Activated naive CD8-positive, alpha-beta T cell treated with anti-CD3 and anti-CD28 coated beads, Interleukin-2, amount 10 ng/mL, durations not matched to agents 7 days and 5 days (primary cell): ENCODE measurements around the gene SEMA5A. TPM values are rescaled to one million over a fixed set of nuclear protein-coding genes. Genes with fewer than 3 reads are reported as not detected.

Source experiments
- ATAC-seq: fragments of 150-1000 bp; cut with Tn5 transposase; one replicate; pipeline ENCODE4 v1.10.0; 2021; ENCODE audit warnings: low read depth, moderate library complexity
- POLR2A ChIA-PET: fragments of 350-600 bp; sonication (Branson Sonifier 250); formaldehyde crosslinking; loops from one replicate; lab custom pipeline; 2021; ENCODE audit warnings: antibody characterized with exemption; lab: Charles Lee
- DNase-seq: peaks from one replicate; pipeline ENCODE4 v3.0.0; 2021
- H3K27ac Mint-ChIP-seq: one replicate; pipeline ENCODE4 v1.8.0; 2022; ENCODE audit warnings: mild to moderate bottlenecking, mixed read lengths
- H3K27me3 Mint-ChIP-seq: one replicate; pipeline ENCODE4 v1.8.0; 2022; ENCODE audit warnings: mild to moderate bottlenecking, moderate library complexity, mixed read lengths
- H3K36me3 Mint-ChIP-seq: one replicate; pipeline ENCODE4 v1.8.0; 2021; ENCODE audit warnings: mild to moderate bottlenecking, mixed read lengths
- H3K4me1 Mint-ChIP-seq: one replicate; pipeline ENCODE4 v1.8.0; 2021; ENCODE audit warnings: mixed read lengths
- H3K4me3 Mint-ChIP-seq: one replicate; pipeline ENCODE4 v1.8.0; 2022; ENCODE audit warnings: mild to moderate bottlenecking, moderate library complexity, mixed read lengths
- H3K9me3 Mint-ChIP-seq: one replicate; pipeline ENCODE4 v1.8.0; 2021; ENCODE audit warnings: mixed read lengths
- total RNA-seq, 2 experiments: library from RNA; stranded (reverse); gene quantifications; one replicate each; pipeline ENCODE4 v1.2.3, GENCODE V29; 2021

SEMA5A gene
- total RNA-seq, 2 experiments from 2014 or later: 0.03 to 0.14 TPM

DNA sequence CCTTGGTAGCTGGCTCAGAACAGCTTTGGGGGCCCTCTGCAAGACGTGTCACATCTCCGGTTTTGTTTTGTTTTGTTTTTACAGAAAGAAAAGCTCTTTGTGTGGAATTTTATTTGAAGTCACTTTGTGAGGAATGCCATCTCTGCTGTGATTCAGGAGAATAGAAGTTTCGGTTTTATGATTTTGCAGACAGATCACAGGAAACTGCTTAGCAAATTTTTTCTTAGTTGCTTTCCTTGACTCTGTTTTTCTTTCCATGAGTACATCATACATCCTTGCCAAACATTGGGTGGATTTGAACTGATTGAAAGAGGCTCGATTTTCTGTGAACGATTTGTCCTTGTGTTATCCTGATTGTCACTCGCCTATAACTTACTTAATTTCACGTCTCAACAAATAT, 5.1 kb downstream of the SEMA5A start:
- H3K4me3 Mint-ChIP-seq: no peak overlapping the region
- POLR2A ChIA-PET: no interaction called here

DNA sequence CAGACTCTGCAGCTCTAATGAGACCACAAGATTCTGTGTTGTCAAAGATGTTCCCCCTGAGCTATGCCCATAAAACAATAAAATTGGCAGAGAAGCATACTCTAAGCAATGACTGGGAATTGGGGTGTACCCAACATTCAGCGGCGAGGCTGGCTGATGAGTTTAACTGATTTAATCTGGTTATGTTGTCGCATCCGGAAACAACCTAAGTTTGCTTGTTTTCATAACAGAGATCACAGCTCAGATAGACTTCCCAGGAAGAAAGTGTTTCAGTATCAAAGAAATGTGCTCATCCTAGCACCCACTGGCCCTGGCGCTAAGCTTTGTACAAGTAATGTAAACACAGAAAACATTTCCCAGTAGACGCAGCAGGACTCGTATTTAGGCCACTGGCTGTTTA, 7.4 kb downstream of the SEMA5A start:
- DNase-seq (no peak), ATAC-seq (no peak)
- POLR2A ChIA-PET: no interaction called here
- Mint-ChIP-seq H3K9me3 (no peaks in the 10 kb centered on the region), H3K27me3 (peaks cover 3% of the 10 kb centered on the region), H3K4me3 (no peak overlapping the region), H3K27ac (no peak overlapping the region), H3K36me3 (no peaks in the 10 kb centered on the region), H3K4me1 (no peaks in the 10 kb centered on the region)

More for the DNA sequence above, 5.1 kb downstream of the SEMA5A start:
- no peaks in the 10 kb centered on the region for H3K4me1 Mint-ChIP-seq
- ATAC-seq: no peak
- H3K27ac Mint-ChIP-seq: no peak overlapping the region
- peaks cover 16% of the 10 kb centered on the region for H3K27me3 Mint-ChIP-seq
- H3K36me3 Mint-ChIP-seq: no peaks in the 10 kb centered on the region
- DNase-seq: no peak
- H3K9me3 Mint-ChIP-seq: no peaks in the 10 kb centered on the region

DNA sequence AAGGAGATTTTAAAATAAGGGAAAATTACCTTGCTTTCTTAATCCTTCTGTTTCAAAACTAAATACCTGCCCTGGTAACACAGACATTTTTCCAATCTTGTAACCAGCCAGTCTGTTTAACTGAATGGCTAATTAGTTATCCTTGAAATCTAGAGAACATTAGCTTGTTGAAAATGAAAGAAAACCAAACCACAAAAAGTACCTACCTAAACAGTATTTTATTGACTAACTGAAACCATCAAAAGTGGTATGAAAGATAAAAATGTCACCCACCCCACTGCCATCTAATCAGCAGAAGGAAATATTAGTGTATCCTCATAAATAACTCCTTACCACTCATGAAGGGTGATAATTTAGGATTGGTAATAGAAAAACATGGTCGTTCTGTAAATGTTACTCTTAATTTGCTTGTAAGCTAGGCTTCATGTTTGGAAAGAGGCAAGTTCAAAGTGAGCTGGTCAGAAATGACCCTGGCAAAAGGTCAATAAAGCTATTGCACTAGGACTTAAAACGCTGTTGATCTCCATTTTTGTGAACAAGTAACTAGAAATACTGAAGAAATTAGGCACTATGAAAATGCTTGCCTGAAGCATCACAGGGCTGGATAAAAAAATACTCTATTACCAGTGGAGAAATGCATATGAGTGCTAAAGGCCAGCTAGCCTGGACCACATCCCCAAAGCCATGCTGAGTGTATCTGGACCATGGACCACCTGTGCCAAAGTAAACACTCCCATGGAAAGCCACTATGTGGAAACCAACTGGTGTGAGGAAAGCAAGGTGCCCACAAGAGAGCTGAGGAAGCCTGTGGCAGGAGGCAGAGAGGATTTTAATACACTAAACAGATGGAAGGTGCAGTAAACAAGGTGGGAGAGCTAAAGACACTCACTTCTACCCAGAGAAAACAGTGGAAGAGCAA, 8.4 kb downstream of the SEMA5A start:
- H3K27me3 Mint-ChIP-seq: no peaks in the 10 kb centered on the region
- H3K4me3 Mint-ChIP-seq: no peak overlapping the region
- no peaks in the 10 kb centered on the region for H3K4me1 Mint-ChIP-seq
- no peaks in the 10 kb centered on the region for H3K36me3 Mint-ChIP-seq
- ATAC-seq (no peak), DNase-seq (no peak)
- POLR2A ChIA-PET: no interaction called here
- no peaks in the 10 kb centered on the region for H3K9me3 Mint-ChIP-seq
- H3K27ac Mint-ChIP-seq: no peak overlapping the region

DNA sequence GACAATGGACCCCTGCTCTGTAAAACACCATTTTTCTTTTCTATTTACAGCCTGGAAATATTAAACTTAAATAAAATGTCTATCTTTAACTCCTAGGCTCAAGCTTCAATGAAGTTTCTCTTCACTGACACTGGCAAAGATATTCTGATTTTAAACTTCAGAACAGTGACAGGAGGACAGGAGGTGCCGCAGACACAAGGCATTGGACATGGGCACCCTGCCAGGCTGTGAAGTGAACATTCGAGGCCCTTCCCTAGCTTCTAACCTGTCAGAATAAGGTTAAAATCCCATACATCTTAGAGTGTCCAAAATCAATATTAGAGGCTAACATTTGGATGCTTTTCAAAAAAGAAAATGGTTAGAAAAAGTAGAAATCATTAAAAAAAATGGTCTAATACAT, 9.2 kb downstream of the SEMA5A start:
- no peaks in the 10 kb centered on the region for H3K9me3 Mint-ChIP-seq
- no peak overlapping the region for H3K4me3 Mint-ChIP-seq
- no peak overlapping the region for H3K27ac Mint-ChIP-seq
- no peak for ATAC-seq
- POLR2A ChIA-PET: no interaction called here
- no peaks in the 10 kb centered on the region for H3K4me1 Mint-ChIP-seq
- no peak for DNase-seq
- H3K27me3 Mint-ChIP-seq: no peaks in the 10 kb centered on the region
- H3K36me3 Mint-ChIP-seq: no peaks in the 10 kb centered on the region

DNA sequence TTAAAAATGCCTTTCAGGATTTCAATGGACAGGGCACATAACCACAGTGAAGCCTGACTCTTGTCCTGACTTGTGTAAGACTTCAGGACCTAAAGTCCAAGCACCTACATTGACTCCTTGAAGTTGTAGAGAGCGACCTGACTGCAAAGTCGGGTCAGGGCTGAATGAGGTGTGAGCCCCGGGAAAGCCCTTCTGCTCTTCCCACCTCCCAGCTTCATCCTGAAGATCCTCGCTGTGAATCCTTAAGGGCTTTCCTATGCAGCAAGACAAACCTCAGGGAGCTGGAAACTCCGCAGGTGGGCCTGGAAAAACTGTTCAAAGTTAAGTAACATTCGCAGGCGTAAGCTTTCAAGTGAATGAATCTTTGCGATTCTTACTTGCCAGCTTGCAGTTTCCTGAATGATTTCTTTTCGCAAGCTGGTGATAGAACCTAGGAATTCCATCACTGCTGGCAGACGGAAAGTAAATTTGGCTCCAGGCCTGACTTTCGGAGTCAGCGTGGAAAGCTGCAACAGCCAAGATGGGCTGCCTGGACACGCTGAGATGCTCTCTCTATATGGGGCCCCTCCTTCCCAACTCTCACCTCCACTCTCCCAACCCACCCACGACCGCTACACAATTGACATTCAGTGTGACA, 10.9 kb downstream of the SEMA5A start:
- Mint-ChIP-seq H3K4me3 (no peak overlapping the region), H3K4me1 (no peaks in the 10 kb centered on the region), H3K36me3 (no peaks in the 10 kb centered on the region), H3K27me3 (no peaks in the 10 kb centered on the region), H3K27ac (no peak overlapping the region), H3K9me3 (no peaks in the 10 kb centered on the region)
- DNase-seq (no peak), ATAC-seq (no peak)
- POLR2A ChIA-PET: no interaction called here

DNA sequence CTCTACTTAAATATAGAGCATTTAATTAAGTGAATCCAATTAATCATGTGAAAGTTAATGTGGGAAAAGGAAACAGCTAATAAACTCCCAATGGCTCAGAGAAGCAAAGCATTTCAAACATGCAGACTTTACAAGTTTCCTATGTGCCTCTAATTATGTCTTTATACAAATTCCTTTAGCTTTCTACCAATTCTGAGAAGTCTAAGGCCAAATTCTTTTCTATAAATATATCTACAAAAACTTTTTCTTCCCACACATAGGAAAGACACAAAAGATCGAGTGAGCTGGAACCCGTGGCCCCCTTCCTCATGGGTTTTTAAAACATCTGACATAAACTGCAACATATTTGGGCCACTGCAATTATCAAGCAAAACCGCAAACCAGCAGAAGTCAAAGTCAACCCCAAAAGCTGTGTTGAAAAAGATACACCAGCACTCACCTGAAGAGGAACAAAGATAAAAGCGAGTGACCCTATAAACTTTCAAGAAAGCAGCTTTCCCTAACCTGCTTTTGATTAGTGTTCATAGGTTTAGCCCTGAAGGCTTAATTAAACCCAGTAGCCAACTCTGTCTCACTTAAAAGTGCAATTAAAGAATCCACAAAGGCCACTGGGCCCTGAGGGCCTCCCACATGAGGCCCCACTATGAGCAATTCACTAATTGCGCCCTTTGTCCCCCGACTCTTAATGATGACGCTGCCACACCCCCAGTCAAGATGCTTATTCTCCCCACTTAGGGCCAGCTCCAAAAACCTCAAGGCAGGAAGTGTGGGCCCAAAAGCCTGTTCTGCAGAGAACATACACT, 12.1 kb downstream of the SEMA5A start:
- no peaks in the 10 kb centered on the region for H3K36me3 Mint-ChIP-seq
- DNase-seq (no peak), ATAC-seq (no peak)
- no peaks in the 10 kb centered on the region for H3K9me3 Mint-ChIP-seq
- no peaks in the 10 kb centered on the region for H3K27me3 Mint-ChIP-seq
- no peak overlapping the region for H3K27ac Mint-ChIP-seq
- POLR2A ChIA-PET: no interaction called here
- no peak overlapping the region for H3K4me3 Mint-ChIP-seq
- H3K4me1 Mint-ChIP-seq: no peaks in the 10 kb centered on the region

DNA sequence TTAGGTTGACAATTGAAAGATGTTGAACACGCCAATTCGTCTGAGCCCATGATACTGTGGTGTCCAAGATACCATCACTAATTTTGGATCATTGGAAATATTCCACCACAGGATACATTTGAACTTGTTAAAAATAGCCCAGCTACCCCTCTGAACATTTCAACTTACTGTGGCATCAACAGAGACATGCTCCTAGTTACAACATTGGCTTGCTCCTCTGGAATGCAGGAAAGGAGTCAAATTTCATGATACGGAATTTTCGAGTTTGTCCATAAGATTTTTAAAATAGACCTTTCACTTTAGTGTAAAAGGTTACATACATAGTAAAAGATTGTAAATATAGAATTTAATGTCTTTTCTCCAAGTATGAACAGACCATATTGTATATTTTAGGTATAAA, 12.8 kb downstream of the SEMA5A start:
- no peaks in the 10 kb centered on the region for H3K36me3 Mint-ChIP-seq
- H3K27me3 Mint-ChIP-seq: no peaks in the 10 kb centered on the region
- no peaks in the 10 kb centered on the region for H3K9me3 Mint-ChIP-seq
- DNase-seq (no peak), ATAC-seq (no peak)
- H3K4me3 Mint-ChIP-seq: no peak overlapping the region
- no peaks in the 10 kb centered on the region for H3K4me1 Mint-ChIP-seq
- H3K27ac Mint-ChIP-seq: no peak overlapping the region
- POLR2A ChIA-PET: no interaction called here

DNA sequence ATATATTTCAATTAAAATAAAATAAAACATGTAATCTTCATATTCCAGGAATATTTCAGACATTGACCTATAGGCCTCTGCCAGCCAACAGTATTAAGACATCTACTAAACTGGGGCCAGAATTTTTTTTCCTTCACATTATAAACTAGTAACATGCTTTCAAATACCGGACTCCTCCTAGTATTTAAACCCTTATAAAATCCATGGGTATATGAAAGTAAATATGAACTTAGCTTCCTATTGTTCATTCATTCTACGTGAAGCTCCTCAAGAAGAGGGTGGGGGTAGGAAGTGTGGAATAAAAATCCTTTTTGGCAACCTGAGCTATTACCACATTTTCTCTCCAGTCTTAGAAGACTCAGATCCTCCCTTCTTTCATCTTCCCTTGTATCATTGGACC, 16.4 kb downstream of the SEMA5A start:
- Mint-ChIP-seq H3K36me3 (no peaks in the 10 kb centered on the region), H3K4me3 (no peak overlapping the region), H3K4me1 (no peaks in the 10 kb centered on the region), H3K9me3 (no peaks in the 10 kb centered on the region), H3K27me3 (no peaks in the 10 kb centered on the region), H3K27ac (no peak overlapping the region)
- DNase-seq (no peak), ATAC-seq (no peak)
- POLR2A ChIA-PET: no interaction called here

DNA sequence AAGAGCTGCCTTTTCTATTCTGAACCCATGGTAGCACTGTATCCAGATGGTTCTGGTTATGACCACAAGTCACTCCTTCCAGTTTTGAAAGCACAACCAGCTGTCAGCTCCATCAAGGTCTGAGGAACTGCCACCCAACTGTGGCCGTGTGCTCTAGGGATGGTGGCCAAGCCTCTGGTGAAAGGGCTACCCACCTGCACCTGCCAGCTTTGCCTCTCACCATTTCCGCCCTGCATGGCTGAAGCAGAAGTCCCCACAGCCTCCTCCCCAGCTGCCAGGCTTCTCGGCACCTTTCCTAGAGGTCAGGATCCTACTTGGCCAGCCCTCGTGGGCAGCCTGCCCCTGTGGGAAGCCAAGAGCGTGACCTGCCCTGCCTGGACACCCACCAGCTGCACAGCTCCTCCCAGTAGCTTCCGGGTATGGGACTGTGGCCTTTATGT, 16.8 kb downstream of the SEMA5A start:
- DNase-seq (no peak), ATAC-seq (no peak)
- POLR2A ChIA-PET: no interaction called here
- no peaks in the 10 kb centered on the region for H3K27me3 Mint-ChIP-seq
- no peaks in the 10 kb centered on the region for H3K9me3 Mint-ChIP-seq
- H3K36me3 Mint-ChIP-seq: no peaks in the 10 kb centered on the region
- H3K27ac Mint-ChIP-seq: no peak overlapping the region
- no peaks in the 10 kb centered on the region for H3K4me1 Mint-ChIP-seq
- H3K4me3 Mint-ChIP-seq: no peak overlapping the region

DNA sequence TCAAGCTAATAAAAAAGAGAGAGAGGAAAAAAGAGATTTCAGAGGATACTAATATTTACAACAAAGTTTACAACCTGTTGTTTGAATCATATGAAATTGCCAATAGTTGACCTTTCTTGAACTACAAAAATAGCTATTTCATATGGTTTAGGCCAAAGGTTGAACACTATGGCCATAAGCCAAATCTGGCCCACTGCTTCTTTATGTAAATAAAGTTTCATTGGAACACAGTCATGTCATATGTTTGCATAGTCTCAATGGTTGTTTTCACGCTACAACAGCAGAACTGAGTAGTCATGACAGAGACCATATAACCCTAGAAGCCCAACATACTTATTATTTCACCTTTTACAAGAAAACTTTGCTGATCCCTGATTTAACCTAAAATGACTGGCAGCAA, 20.9 kb downstream of the SEMA5A start:
- ATAC-seq (no peak), DNase-seq (no peak)
- Mint-ChIP-seq H3K27ac (no peak overlapping the region), H3K4me3 (no peak overlapping the region), H3K4me1 (no peaks in the 10 kb centered on the region), H3K27me3 (no peaks in the 10 kb centered on the region), H3K9me3 (peaks cover 1% of the 10 kb centered on the region), H3K36me3 (no peaks in the 10 kb centered on the region)
- POLR2A ChIA-PET: no interaction called here

DNA sequence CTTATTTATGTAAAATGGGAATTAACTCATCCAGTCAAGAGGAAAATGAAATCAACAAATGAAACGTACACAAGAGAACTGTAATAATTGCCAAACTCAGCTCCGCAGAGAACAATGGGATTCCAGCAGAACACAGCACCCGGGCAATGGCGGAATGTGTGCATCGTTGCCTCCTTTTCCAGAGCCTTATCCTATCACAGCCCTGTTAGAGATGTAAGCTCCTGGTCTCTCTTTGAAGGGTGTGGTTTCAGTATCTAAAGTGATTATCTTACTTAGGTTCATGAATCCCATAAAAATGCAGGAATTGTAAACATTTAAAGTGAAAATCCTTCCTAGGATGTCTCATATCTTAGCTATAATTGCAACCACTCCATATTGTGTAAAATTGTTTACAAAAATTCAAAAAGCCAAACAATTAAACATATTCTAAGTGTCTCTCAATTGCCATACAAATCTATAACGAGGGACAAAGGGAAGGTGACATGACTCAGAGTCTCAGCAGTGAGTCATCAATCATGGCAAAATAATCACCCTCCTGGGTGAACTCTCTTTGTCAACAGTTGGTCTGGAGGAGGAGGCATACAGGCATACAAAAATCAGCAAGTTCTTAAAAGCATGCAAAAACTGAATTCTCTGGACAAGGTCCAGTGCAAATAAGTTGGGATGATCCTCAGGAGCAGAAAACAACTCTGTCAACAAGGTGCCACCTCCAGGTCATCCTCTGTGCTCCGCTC, 22.6 kb downstream of the SEMA5A start:
- Mint-ChIP-seq H3K27ac (no peak overlapping the region), H3K4me1 (no peaks in the 10 kb centered on the region), H3K27me3 (no peaks in the 10 kb centered on the region), H3K36me3 (no peaks in the 10 kb centered on the region), H3K4me3 (no peak overlapping the region), H3K9me3 (peaks cover 1% of the 10 kb centered on the region)
- no peak for DNase-seq
- POLR2A ChIA-PET: no interaction called here
- no peak for ATAC-seq

DNA sequence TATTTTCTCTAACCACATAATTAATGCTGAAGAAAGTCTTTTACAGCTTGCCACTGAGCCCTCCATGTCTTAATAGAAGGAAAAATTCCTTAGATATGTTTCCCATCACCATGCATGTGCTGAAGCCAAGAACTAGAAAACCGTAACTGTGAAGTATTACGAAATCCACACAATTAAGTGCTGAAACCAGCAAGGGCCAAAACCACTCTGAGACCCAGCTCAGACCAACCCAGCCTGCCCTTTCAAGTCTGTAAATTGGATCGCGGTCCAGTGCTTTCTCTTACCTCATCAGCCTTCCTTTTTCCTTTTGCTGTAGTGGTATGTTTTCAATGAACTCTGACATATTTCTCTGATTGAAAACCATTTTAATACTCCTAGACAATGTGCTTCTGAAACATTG, 26.3 kb downstream of the SEMA5A start:
- Mint-ChIP-seq H3K27me3 (no peaks in the 10 kb centered on the region), H3K36me3 (no peaks in the 10 kb centered on the region), H3K9me3 (peaks cover 1% of the 10 kb centered on the region), H3K4me3 (no peak overlapping the region), H3K27ac (no peak overlapping the region), H3K4me1 (no peaks in the 10 kb centered on the region)
- ATAC-seq (no peak), DNase-seq (no peak)
- POLR2A ChIA-PET: no interaction called here

DNA sequence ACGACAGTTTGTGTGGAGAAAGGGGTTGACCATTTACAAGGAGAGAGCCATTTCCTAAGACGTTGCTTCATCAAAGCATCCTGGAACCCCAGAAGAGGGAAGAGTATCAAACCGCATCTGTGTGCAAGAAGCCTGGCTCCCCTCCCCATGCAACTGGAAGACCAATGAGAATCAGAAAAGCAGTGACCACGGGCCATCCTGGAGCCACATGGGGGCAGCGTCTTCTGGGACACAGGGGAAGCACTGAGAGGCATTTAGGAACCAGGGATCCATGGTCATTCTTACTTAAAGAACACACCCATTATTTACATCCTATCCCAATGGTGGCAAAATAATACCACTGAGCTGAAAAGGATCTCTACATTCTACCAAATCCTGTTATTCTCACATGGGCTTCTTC, 29.3 kb downstream of the SEMA5A start:
- no peak for DNase-seq
- Mint-ChIP-seq H3K4me1 (no peaks in the 10 kb centered on the region), H3K36me3 (no peaks in the 10 kb centered on the region), H3K27ac (no peak overlapping the region), H3K4me3 (no peak overlapping the region), H3K9me3 (peaks cover 1% of the 10 kb centered on the region), H3K27me3 (no peaks in the 10 kb centered on the region)
- ATAC-seq: no peak
- POLR2A ChIA-PET: no interaction called here
